PC-9 (cell line): ENCODE measurements around the gene CACNA1H.

Experiments
- CTCF ChIP-seq: fragments of 200-600 bp; sonication (generic); conservative IDR thresholded peaks from 2 replicates; pipeline ENCODE4 v1.6.1; 2017; ENCODE audit warnings: mixed run types, antibody characterized with exemption, mild to moderate bottlenecking, moderate library complexity
- EZH2 ChIP-seq: fragments of 200-600 bp; sonication (generic); IDR thresholded peaks from 2 replicates; pipeline ENCODE4 v1.8.0; 2017; ENCODE audit warnings: antibody characterized with exemption, low read depth

GRCh38 chr16:1107731-1108130, 45.2 kb upstream of the CACNA1H start:
- TF ChIP-seq CTCF (no peak), EZH2 (no peak)
